H7 (cell line): Measurements from ENCODE around the gene C2CD5. TPM values are rescaled to one million over a fixed set of nuclear protein-coding genes. Genes with fewer than 3 reads are reported as not detected.

Experiments
- DNase-seq: peaks from one replicate; pipeline ENCODE4 v3.0.0; 2012
- H3K27me3 ChIP-seq: 2 replicates; pipeline ENCODE4 v1.6.0; 2011; ENCODE audit warnings: mild to moderate bottlenecking, low read length; ENCODE audit not compliant: control insufficient read depth, insufficient read depth
- H3K36me3 ChIP-seq: replicated peaks from 2 replicates; pipeline ENCODE4 v1.5.1; 2011; ENCODE audit warnings: low read length; ENCODE audit not compliant: control insufficient read depth, insufficient read depth
- H3K4me3 ChIP-seq: 2 replicates; pipeline ENCODE4 v1.5.1; 2011; ENCODE audit warnings: low read depth, mild to moderate bottlenecking, control low read depth, low read length, moderate library complexity; ENCODE audit not compliant: insufficient read depth
- total RNA-seq: library from RNA; depleted of rRNA; stranded (reverse); fragments of >200 nt; shearing (Covaris generic); gene quantifications from 2 replicates; pipeline ENCODE4 v1.2.3, GENCODE V29; 2014

The C2CD5 gene
- total RNA-seq, 1 experiment from 2014 or later: 16.2 TPM

DNA sequence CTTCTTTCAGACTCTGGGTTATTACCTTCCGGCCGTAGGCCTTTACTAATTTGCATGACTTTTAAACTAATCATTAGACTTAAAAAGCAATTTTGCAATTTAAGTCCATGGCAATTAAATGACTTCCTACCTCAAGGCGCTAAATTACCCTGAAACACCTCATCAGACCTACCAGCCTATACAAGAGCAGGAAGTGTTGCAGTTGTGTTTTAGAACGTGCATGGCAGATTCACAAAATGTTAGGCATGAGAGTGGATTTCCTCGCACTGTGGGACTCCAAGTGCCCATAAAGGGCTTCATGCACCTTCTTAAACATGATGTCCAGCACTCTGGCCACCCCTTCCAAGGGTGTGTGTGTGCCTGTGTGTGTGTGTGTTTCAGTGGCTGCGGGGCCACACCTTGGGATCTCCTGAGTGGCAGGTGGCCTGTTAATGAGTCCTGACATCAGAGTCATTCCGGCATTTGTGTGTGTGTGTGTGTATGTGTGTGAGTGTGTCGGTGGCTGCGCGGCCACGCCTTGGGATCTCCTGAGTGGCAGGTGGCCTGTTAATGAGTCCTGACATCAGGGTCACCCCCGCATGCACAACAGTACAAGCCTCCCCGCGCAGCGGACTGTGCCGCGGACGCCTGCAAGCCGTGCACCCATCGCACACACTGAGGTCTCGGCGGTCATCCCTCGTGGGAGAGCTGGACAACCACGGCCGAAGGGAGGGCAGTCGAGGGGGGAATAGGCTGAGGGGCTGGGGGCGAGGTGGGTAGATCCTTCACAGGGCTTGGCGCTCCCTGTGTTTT is 900 bp downstream of the C2CD5 start:
- peak overlapping the region; percentile 89 for H3K4me3 ChIP-seq
- H3K27me3 ChIP-seq: no peaks in the 10 kb centered on the region
- H3K36me3 ChIP-seq: no peaks in the 10 kb centered on the region
- DNase-seq: no peak

- DNase-seq: no peak
- H3K4me3 ChIP-seq: no peak overlapping the region
- no peaks in the 10 kb centered on the region for H3K27me3 ChIP-seq
- no peaks in the 10 kb centered on the region for H3K36me3 ChIP-seq
These were observed 2.7 kb downstream of the C2CD5 start for GRCh38 chr12:22541496-22542155.

GRCh38 chr12:22539055-22539454 is 5.3 kb downstream of the C2CD5 start:
- Histone ChIP-seq H3K36me3 (peaks cover 1% of the 10 kb centered on the region; the same call in 1 of the 2 replicates), H3K4me3 (no peak overlapping the region), H3K27me3 (no peaks in the 10 kb centered on the region)
- no peak for DNase-seq

- Histone ChIP-seq H3K4me3 (no peak overlapping the region), H3K27me3 (no peaks in the 10 kb centered on the region), H3K36me3 (peaks cover 3% of the 10 kb centered on the region; the same call in 1 of the 2 replicates)
- no peak for DNase-seq
These were observed 6.0 kb downstream of the C2CD5 start for GRCh38 chr12:22538311-22538710.

DNA sequence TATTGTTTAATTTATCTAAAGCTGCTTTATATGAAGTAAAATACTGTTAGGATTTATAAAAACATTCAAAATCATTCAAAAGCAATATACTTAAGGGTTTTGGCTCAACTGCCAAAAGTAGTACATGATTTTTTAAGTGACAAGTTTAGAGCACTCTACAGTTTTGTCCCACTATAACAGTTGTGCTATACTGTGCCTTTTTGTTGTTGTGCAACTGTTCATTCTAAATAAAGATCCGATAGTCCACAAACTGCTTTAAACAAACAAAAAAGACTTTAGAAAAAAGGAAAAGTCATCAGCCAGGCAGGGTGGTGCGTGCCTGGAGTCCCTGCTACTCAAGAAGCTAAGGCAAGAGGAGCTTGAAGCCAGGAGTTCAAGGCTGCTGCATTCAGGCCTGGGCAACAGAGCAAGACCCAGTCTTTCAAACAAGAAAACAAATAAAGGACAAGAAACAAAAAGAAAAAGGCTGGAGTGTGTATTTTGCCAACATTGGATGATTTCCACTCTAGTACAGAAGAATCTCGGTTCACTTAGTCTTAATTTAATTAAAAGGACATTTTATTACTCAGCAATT is 7.3 kb downstream of the C2CD5 start:
- H3K27me3 ChIP-seq: no peaks in the 10 kb centered on the region
- peaks cover 5% of the 10 kb centered on the region for H3K36me3 ChIP-seq
- H3K4me3 ChIP-seq: no peak overlapping the region
- no peak for DNase-seq

DNA sequence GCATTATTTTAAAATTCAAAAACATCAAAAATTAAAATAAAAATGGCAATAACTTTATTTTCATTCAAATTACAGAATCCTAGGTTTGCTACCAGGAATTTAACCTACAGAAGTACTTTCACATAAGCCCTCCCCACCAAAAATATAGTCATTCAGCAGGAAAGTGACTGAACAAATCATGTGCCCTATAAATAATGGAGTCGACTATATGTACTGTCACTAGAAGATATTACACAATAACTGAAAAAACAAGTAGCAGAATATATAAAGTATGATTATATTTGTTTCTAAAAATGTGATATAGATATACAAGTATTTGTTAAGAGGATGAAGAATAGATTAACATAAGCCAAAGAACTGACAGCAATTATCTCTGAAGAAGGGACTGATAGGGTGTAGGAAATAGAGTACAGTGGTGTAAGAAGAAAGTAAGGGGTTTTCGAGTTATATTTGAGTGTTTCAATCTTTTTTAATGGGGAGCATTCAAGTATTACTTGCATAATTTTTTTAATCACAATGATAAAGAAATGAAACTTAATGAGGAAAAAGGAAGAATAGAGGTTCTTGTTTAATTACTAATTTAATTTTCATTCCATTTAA is 7.9 kb downstream of the C2CD5 start:
- Histone ChIP-seq H3K36me3 (peaks cover 7% of the 10 kb centered on the region), H3K4me3 (no peak overlapping the region), H3K27me3 (no peaks in the 10 kb centered on the region)
- no peak for DNase-seq

DNA sequence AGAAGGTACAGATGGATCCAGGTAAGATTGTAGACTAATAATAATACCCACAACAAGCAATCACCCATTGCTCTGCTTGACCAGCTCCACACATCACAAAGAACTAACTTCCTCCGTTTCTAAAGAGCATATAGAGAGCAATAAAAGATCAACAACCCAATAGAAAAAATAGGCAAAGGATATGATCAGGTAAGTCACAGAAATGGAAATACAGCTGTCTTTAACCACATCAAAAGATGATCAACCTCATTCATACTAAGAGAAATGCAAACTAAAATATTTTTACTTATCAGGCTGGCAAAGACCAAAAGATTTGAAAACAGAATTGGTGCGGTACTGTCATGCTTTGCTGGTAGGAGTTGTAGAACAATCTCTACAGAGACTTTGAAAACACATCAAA is 8.9 kb downstream of the C2CD5 start:
- H3K27me3 ChIP-seq: no peaks in the 10 kb centered on the region
- no peak for DNase-seq
- no peak overlapping the region for H3K4me3 ChIP-seq
- peaks cover 7% of the 10 kb centered on the region for H3K36me3 ChIP-seq

GRCh38 chr12:22535038-22535437 is 9.3 kb downstream of the C2CD5 start:
- no peaks in the 10 kb centered on the region for H3K27me3 ChIP-seq
- no peak for DNase-seq
- H3K36me3 ChIP-seq: peaks cover 7% of the 10 kb centered on the region
- H3K4me3 ChIP-seq: no peak overlapping the region

DNA sequence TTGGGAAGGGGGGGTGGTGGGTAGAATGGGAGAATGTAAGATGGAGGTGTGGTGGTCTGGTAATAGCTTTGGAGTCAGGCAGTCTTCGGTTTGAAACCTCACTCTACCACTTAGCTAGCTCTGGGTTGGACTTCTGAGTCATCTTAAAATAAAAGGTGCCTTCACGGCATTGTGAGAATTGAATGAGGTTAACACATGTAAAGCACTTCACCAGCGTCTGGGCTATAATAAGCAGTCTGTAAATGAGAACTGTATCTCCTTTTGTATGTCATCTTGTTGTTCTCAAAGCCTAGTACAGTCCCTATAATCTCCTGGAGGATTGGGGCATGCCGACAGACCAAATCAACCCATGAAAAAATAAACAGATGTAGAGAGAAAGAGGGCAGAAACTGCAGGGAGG is 11.2 kb downstream of the C2CD5 start:
- DNase-seq: no peak
- Histone ChIP-seq H3K36me3 (peaks cover 7% of the 10 kb centered on the region), H3K4me3 (no peak overlapping the region), H3K27me3 (no peaks in the 10 kb centered on the region)

GRCh38 chr12:22532317-22532716 is 12.0 kb downstream of the C2CD5 start:
- DNase-seq: no peak
- H3K27me3 ChIP-seq: no peaks in the 10 kb centered on the region
- peaks cover 10% of the 10 kb centered on the region for H3K36me3 ChIP-seq
- H3K4me3 ChIP-seq: no peak overlapping the region

- Histone ChIP-seq H3K27me3 (no peaks in the 10 kb centered on the region), H3K36me3 (peaks cover 10% of the 10 kb centered on the region), H3K4me3 (no peak overlapping the region)
- DNase-seq: no peak
These were observed 13.1 kb downstream of the C2CD5 start for GRCh38 chr12:22531205-22531604.

- Histone ChIP-seq H3K4me3 (no peak overlapping the region), H3K36me3 (peaks cover 9% of the 10 kb centered on the region), H3K27me3 (no peaks in the 10 kb centered on the region)
- no peak for DNase-seq
These were observed 14.9 kb downstream of the C2CD5 start for GRCh38 chr12:22529281-22530060.

DNA sequence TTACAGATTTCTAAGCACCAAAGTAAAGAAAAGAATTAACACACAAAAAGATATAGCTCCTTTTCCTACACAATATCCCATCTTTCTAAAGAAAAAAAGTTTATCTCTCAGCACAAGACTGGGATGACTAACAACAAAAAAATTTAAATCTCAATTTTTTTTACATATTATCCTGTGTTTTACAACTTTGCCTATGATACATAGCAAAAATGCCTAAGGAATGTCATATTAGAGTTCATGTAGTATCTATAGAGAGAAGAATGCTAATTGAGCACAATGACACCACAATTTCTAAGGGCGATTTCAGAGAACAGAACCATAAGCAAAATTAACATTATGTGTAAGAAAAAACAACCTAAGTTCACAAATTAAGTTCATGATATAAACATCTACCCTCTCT is 16.3 kb downstream of the C2CD5 start:
- Histone ChIP-seq H3K36me3 (peaks cover 13% of the 10 kb centered on the region), H3K27me3 (no peaks in the 10 kb centered on the region), H3K4me3 (no peak overlapping the region)
- DNase-seq: no peak

DNA sequence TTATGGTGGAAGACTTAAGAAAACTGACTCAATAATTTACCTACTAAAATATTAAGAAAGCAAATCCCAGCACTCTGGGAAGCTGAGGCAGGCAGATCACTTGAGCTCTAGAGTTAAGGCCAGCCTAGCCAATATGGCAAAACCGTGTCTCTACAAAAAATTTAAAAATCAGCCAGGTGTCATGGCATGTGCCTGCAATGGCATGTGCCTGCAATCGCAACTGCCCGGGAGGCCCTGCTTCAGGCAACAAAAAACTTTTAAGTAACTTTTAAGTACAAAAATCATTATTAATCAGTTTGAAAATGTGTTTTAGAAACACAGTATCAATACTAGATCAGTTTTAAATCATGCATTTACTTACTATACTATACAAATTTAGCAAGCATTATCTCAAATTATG is 17.5 kb downstream of the C2CD5 start:
- DNase-seq: no peak
- H3K27me3 ChIP-seq: no peaks in the 10 kb centered on the region
- H3K4me3 ChIP-seq: no peak overlapping the region
- H3K36me3 ChIP-seq: peaks cover 13% of the 10 kb centered on the region
